Keratinocyte (primary cell): ENCODE data around the gene STK24. TPM values are rescaled to one million over a fixed set of nuclear protein-coding genes. Genes with fewer than 3 reads are reported as not detected.

Experiments used
- DNase-seq: peaks from one replicate; pipeline ENCODE4 v3.0.0-alpha.2; 2011; ENCODE audit warnings: low read depth, missing footprints, low spot score
- FAIRE-seq: peaks from 2 replicates; lab custom pipeline; 2011; peaks lifted over from hg19 to GRCh38; lab: Jason Lieb, UNC
- H2AFZ ChIP-seq: 2 replicates; pipeline ENCODE4 v1.6.0; 2012; ENCODE audit warnings: low read length, control low read depth, inconsistent platforms; ENCODE audit not compliant: control insufficient read depth
- H3K27ac ChIP-seq: 2 replicates; pipeline ENCODE4 v1.5.1; 2011; ENCODE audit warnings: low read length; ENCODE audit not compliant: control insufficient read depth, insufficient read depth
- H3K27me3 ChIP-seq: 3 replicates; pipeline ENCODE4 v1.6.0; 2011; ENCODE audit warnings: low read length; ENCODE audit not compliant: control insufficient read depth, insufficient read depth; ENCODE audit errors: extremely low read depth
- H3K36me3 ChIP-seq, 2 experiments: 2 replicates in 1 of 2; 3 replicates in 1 of 2; pipeline ENCODE4 v1.5.1; 2011; ENCODE audit warnings: low read length in 2 of 2, mild to moderate bottlenecking in 1 of 2; ENCODE audit not compliant: control insufficient read depth in 2 of 2, insufficient read depth in 2 of 2; ENCODE audit errors: extremely low read depth in 1 of 2
- H3K4me1 ChIP-seq: 3 replicates; pipeline ENCODE4 v1.5.1; 2011; ENCODE audit warnings: low read length; ENCODE audit not compliant: control insufficient read depth, insufficient read depth; ENCODE audit errors: extremely low read depth
- H3K4me2 ChIP-seq: 3 replicates; pipeline ENCODE4 v1.6.0; 2011; ENCODE audit warnings: low read depth, low read length; ENCODE audit not compliant: control insufficient read depth, insufficient read depth; ENCODE audit errors: extremely low read depth
- H3K4me3 ChIP-seq, 3 experiments: fragments of 200-600 bp in 1 of 3; sonication (generic) in 1 of 3; 2 replicates in 2 of 3; 3 replicates in 1 of 3; pipeline ENCODE4 v1.5.1; 2011 to 2016; ENCODE audit warnings: low read length in 3 of 3, mild to moderate bottlenecking in 3 of 3, control low read depth in 2 of 3, inconsistent platforms in 1 of 3, low read depth in 1 of 3, mixed read lengths in 1 of 3, mixed run types in 1 of 3, moderate library complexity in 1 of 3; ENCODE audit not compliant: control insufficient read depth in 2 of 3, insufficient read depth in 2 of 3; ENCODE audit errors: extremely low read depth in 1 of 3
- H3K79me2 ChIP-seq: 2 replicates; pipeline ENCODE4 v1.6.0; 2012; ENCODE audit warnings: low read length; ENCODE audit not compliant: control insufficient read depth, insufficient read depth
- H3K9ac ChIP-seq: 3 replicates; pipeline ENCODE4 v1.6.0; 2011; ENCODE audit warnings: low read length; ENCODE audit not compliant: control insufficient read depth, insufficient read depth; ENCODE audit errors: extremely low read depth
- H3K9me1 ChIP-seq: 3 replicates; pipeline ENCODE4 v1.6.0; 2011; ENCODE audit warnings: low read length; ENCODE audit not compliant: control insufficient read depth, insufficient read depth; ENCODE audit errors: extremely low read depth
- H3K9me3 ChIP-seq: 2 replicates; pipeline ENCODE4 v1.5.1; 2012; ENCODE audit warnings: low read depth, low read length; ENCODE audit not compliant: control insufficient read depth
- H4K20me1 ChIP-seq: 3 replicates; pipeline ENCODE4 v1.6.0; 2011; ENCODE audit warnings: low read length; ENCODE audit not compliant: control insufficient read depth, insufficient read depth; ENCODE audit errors: extremely low read depth
- EZH2 ChIP-seq: IDR thresholded peaks from one replicate; pipeline ENCODE4 v1.6.1; 2012; ENCODE audit warnings: inconsistent platforms, mild to moderate bottlenecking, low read length, moderate library complexity
- dilution Hi-C: fragments of 300-500 bp; cut with MboI; formaldehyde crosslinking; loops from one replicate; pipeline ENCODE4 v1.7.0; 2020; ENCODE audit warnings: low sequenced_read_pairs; ENCODE audit not compliant: extremely low pct_ligation_motif_present
- polyA plus RNA-seq, 5 experiments: library from polyadenylated mRNA; depleted of rRNA in 3 of 5; stranded (reverse) in 3 of 5; stranded (forward) in 1 of 5; unstranded in 1 of 5; fragments of >200 nt; gene quantifications; 1 replicate in 1 of 5; 2 replicates in 3 of 5; 3 replicates in 1 of 5; pipeline versions ENCODE4 v1.2.1 to v1.2.3, GENCODE V29; 2011 to 2012; ENCODE audit warnings: missing spikeins in 2 of 5, low read depth in 1 of 5, low replicate concordance in 1 of 5
- TF ChIP-seq, protein P1 (sequence below), 3 experiments: IDR thresholded peaks in 1 of 3; conservative IDR thresholded peaks in 1 of 3; optimal IDR thresholded peaks in 1 of 3; 2 replicates in 2 of 3; 3 replicates in 1 of 3; pipeline versions ENCODE3 to v1.5.1; 2011; ENCODE audit warnings: low read length in 3 of 3, mild to moderate bottlenecking in 3 of 3, moderate library complexity in 2 of 3, control low read depth in 1 of 3, inconsistent platforms in 1 of 3; ENCODE audit not compliant: insufficient read depth in 2 of 3; ENCODE audit errors: extremely low read depth in 1 of 3

Gene STK24
- polyA plus RNA-seq, 1 donor (not counting 4 experiments of a cell fraction or from before 2014, with no cell fraction given): 81.6 TPM

DNA sequence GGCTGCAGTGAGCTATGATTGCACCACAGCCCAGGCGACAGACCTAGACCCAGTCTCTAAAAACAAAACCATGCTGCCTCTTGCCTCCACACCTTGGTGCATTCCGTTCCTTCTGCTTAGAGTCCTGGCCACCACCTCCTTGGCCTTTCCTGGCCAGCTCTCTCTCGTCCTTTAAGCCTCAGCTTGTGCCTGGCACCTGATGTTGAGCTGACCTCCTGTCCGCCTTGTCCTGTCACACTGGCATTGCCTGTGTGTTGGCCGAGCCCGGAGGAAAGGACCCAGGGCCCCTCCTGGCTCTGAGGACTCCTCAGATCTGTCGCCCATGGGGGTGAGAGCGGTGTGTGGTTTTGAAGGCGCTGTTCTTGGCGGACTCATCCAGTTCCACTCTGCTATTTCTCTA lies 143.3 kb downstream of the STK24 start:
- FAIRE-seq: no peak

DNA sequence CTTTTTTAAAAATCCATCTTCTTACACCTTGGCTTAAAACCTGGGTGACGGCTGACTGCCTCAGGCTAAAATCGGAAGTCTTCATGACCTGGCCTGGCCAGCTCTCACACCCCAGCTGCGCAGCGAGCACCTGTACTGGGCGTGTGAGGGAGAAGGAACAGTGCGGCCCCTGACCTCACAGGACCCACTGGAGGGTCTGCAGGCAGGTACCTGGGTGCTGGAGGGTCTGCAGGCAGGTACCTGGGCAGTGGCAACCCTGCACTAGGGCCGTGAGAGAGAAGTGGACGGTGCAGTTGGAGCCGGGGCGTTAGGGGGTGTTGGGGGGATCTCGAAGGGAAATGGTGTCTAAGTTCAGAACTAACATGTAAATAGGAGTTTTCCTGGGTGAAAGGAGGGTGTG lies 144.3 kb downstream of the STK24 start:
- Histone ChIP-seq H3K4me3 (no peak overlapping the region), H3K4me1 (no peaks in the 10 kb centered on the region), H3K36me3 (no peaks in the 10 kb centered on the region), H3K9me3 (no peaks in the 10 kb centered on the region), H3K27ac (no peak overlapping the region), H2AFZ (no peak overlapping the region), H3K9ac (no peak overlapping the region), H3K27me3 (no peaks in the 10 kb centered on the region), H3K79me2 (no peaks in the 10 kb centered on the region), H4K20me1 (no peaks in the 10 kb centered on the region), H3K9me1 (no peaks in the 10 kb centered on the region), H3K4me2 (no peak overlapping the region)
- dilution Hi-C loops: no loop called here
- FAIRE-seq (no peak), DNase-seq (no peak)
- no peak for TF ChIP-seq EZH2
- TF ChIP-seq, protein P1, sequence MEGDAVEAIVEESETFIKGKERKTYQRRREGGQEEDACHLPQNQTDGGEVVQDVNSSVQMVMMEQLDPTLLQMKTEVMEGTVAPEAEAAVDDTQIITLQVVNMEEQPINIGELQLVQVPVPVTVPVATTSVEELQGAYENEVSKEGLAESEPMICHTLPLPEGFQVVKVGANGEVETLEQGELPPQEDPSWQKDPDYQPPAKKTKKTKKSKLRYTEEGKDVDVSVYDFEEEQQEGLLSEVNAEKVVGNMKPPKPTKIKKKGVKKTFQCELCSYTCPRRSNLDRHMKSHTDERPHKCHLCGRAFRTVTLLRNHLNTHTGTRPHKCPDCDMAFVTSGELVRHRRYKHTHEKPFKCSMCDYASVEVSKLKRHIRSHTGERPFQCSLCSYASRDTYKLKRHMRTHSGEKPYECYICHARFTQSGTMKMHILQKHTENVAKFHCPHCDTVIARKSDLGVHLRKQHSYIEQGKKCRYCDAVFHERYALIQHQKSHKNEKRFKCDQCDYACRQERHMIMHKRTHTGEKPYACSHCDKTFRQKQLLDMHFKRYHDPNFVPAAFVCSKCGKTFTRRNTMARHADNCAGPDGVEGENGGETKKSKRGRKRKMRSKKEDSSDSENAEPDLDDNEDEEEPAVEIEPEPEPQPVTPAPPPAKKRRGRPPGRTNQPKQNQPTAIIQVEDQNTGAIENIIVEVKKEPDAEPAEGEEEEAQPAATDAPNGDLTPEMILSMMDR (optimal IDR thresholded peaks at IDR 0.05 in 1 of 3, IDR thresholded peaks at IDR 0.05 in 1 of 3, conservative IDR thresholded peaks at IDR 0.05 in 1 of 3; ENCODE audit: extremely low read depth in 1 of 3, insufficient read depth in 2 of 3, low read length in 3 of 3): no peak

More for the DNA sequence above, 143.3 kb downstream of the STK24 start:
- no peak overlapping the region for H2AFZ ChIP-seq
- no peaks in the 10 kb centered on the region for H4K20me1 ChIP-seq
- no peak overlapping the region for H3K9ac ChIP-seq
- H3K4me2 ChIP-seq: no peak overlapping the region
- no peaks in the 10 kb centered on the region for H3K79me2 ChIP-seq
- H3K4me1 ChIP-seq: no peaks in the 10 kb centered on the region
- TF ChIP-seq, protein P1 (optimal IDR thresholded peaks at IDR 0.05 in 1 of 3, IDR thresholded peaks at IDR 0.05 in 1 of 3, conservative IDR thresholded peaks at IDR 0.05 in 1 of 3; ENCODE audit: extremely low read depth in 1 of 3, insufficient read depth in 2 of 3, low read length in 3 of 3): no peak
- no peak for TF ChIP-seq EZH2
- H3K9me1 ChIP-seq: no peaks in the 10 kb centered on the region
- H3K36me3 ChIP-seq: no peaks in the 10 kb centered on the region
- H3K27ac ChIP-seq: no peak overlapping the region
- no peaks in the 10 kb centered on the region for H3K9me3 ChIP-seq
- no peaks in the 10 kb centered on the region for H3K27me3 ChIP-seq
- DNase-seq: no peak
- no peak overlapping the region for H3K4me3 ChIP-seq
- dilution Hi-C loops: no loop called here
